Loucy (cell line): Measurements from ENCODE around the gene PPP1R12B.
"Not testable (repeated sequence)": the region's sequence is repeated elsewhere in the genome, so short reads cannot be mapped to it uniquely, and the experiment has no call there.

ENCODE experiments used
- CTCF ChIP-seq: fragments of 200-600 bp; sonication (generic); conservative IDR thresholded peaks from 2 replicates; pipeline ENCODE4 v1.5.1; 2014; ENCODE audit warnings: mild to moderate bottlenecking, antibody characterized with exemption, low read length
- EZH2phosphoT487 ChIP-seq: fragments of 200-600 bp; IDR thresholded peaks from 2 replicates; pipeline ENCODE4 v1.6.1; 2018; ENCODE audit warnings: antibody characterized with exemption, mild to moderate bottlenecking, moderate library complexity, borderline replicate concordance

GRCh38 chr1:202451641-202452040, 103.1 kb downstream of the PPP1R12B start:
- not testable (repeated sequence) for TF ChIP-seq CTCF, EZH2phosphoT487
